NCI-H2107 treated with DMSO at 0.1 percent for 48 hours (cell line): ENCODE measurements around the gene SSBP3.

Experiments
- DNase-seq: peaks from one replicate; lab custom pipeline; 2025; ENCODE audit not compliant: unreplicated experiment; lab: John Stamatoyannopoulos, UW

The SSBP3 gene

DNA sequence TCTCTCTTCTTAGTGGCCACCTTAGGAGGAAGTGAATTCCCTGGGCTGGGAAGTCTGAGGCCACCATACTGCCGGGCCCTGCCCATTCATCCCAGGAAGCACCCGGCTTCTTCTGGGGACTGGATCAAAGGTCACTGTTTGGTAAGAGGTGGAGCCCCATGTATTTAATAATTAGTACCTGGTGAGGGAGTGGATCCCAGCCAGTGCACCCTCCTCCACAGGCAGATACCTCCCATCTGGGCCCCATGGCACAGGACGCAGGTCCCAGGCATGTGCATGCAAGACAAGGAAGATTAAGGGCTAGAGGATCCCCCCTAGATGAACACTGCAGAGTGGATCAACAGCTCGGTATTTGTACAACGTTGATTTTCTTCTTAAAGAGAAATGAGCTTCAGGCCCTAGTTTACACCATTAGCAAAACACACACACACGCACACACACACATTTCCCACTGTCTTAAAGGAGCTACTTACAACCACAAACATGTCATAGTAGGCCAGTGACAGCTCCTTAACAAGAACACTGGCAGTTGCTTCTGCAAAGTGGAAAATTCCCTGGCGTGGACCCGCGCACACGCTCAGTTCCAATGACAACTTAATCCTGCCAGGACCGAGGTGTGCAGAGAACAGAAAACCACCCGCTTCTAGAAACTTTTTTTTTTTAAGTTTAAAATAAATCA is 115.5 kb downstream of the SSBP3 start:
- no peak for DNase-seq

DNA sequence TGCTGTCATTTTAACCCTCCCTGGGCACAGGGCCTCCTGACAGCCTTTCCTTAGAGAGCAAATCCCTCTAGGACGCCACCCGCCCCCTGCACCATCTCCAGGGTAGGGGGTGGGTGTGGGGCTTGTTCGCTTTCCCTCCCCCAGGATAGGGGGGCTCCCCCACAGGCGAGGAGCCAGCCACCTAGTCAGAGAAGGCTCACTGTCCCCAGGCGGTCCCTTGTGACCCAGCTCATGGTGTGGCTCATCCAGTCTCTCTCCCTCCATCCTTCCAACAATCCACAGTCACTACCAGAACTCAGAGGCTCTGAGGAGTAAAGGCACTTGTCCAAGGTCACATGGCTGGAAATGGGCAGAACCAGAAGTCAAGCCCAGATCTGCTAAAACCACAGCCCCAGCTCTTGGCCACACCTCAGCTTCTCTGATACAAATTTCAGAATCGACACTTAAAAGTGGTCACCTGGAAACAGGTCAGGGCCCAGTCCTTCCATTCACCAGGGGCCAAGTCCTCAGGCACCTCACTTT is 116.4 kb downstream of the SSBP3 start:
- DNase-seq = no peak

DNA sequence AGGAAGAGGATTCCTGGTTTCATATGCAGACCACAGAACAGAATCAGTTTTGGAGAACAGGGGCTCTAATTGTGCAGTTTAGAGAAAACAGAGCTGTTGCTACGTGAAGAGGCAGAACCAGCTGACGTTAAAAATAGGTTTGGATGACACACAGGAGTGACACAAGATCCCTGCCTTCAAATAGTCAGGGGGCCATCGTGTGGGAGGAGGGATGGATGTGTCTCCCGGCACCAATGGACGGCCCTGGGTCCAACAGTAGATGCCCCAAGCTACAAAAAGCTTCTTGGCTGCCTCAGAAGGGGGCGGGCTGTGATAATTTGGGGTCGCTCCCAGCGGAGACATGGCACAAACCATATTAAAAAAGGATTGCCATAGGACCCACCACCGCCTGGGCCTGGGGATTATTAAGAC is 118.4 kb downstream of the SSBP3 start:
- no peak for DNase-seq

DNA sequence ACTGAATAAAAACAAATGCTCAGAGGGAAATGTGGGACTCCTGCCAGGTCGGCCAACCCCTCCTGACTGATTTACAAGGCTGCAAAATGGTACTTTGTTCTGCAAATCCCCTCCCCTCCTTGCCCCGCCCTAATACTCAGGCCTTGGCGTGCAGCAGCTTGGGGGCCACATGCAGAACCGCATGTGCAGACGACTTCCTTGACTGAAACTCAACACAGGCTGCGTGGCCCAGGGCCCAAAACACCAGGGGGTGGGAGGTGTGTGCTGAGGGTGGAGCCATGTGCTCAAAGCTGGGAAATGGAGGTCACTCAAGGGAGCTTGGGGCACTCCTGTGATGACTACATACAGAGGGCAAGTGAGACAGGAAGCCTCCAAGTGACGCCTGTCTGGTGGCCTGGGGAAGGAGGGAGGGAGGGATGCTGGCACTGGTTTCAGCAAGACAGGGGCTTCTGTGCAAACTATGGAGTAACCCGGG is 119.0 kb downstream of the SSBP3 start:
- DNase-seq = peak; percentile 41

DNA sequence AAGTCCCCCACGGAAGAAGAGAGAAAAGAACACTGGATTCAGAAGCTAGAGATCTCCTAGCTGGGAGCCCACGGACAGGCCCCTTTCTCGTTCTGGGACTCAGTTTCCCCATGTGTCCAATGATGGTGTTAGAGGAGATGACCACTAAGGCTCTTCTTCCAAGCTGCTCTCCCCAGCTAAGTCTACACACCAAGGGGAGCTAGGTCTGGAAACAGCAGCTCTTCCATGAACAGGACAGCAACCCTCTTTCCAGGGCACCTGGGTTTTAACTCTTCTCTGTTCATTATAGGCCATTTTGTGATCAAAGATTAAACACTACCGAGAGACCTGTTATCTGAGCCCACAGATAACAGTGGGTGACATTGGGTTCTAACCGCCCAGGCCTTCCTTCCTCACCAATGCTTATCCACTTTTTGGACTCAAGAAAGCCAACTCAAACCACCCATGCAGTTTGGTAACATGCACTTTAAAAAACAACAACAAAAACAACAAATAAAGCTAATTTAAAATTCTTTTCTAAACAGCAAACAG is 120.3 kb downstream of the SSBP3 start:
- no peak for DNase-seq

DNA sequence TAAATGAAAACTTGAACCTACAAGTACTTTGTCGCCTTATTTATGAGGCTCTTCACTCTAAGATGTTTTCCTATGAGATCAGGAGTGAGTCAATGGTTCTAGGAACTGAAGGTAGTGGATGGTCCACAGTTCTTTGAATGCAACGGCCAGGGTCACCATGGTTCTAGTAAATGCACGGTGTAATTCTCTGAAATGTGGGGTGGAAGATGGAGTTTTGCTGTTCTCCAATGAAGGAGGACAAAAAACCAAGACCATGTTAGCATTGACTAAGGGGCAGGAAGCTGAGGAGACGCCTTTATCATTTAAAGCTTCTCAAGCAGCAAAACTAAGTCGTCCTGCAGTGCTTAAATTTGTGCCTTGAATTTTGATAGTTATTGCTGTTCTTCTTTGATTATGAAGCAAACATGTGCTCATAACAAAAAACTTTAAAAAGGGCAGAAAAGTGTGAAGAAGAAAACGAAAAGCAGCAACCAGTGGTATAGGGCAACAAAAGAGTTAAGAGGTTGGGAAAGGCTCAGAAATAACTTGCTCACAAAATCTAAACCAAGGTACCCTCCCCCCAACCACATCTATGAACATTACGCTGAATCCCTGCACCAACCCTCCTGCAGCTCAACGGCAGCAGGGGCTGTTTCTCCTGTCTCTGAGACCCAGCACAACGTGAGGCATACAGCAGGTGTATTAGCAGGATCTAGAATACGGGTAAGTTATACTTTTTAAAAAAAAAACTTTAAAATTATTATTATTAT is 121.2 kb downstream of the SSBP3 start:
- no peak for DNase-seq

DNA sequence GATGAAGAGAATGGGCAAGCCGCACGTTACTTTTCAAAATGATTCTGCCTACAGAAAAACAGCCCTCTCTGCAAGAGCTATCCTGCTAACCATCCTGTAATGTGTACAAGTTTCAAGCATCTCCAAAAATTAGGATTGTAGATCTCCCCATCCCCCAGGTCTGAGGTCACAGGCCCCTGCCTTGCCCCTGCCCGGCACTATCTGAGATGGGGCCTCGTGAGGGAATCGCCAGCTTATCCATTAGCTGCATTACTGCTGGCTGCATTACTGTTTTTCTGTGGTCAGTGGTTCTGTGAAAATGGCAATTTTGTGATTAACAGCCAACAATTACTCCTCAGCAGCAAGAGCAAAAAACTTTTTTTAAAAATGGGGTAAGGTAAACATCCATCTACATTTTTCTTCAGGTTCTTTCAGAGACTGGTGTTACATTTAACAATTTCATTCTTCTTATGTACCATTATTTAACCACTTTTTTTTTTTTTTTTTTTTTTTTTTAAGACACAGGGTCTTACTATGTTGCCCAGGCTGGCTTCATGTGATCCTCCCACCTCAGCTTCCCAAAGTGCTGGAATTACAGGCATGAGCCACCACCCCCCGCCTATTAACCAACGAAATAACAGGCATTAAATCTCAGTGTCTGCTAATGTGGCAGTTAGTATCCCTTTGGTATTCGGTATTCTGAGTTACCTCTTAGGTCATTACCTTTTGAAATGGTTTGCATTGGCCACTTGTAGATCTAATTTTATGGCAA is 122.4 kb downstream of the SSBP3 start:
- no peak for DNase-seq

DNA sequence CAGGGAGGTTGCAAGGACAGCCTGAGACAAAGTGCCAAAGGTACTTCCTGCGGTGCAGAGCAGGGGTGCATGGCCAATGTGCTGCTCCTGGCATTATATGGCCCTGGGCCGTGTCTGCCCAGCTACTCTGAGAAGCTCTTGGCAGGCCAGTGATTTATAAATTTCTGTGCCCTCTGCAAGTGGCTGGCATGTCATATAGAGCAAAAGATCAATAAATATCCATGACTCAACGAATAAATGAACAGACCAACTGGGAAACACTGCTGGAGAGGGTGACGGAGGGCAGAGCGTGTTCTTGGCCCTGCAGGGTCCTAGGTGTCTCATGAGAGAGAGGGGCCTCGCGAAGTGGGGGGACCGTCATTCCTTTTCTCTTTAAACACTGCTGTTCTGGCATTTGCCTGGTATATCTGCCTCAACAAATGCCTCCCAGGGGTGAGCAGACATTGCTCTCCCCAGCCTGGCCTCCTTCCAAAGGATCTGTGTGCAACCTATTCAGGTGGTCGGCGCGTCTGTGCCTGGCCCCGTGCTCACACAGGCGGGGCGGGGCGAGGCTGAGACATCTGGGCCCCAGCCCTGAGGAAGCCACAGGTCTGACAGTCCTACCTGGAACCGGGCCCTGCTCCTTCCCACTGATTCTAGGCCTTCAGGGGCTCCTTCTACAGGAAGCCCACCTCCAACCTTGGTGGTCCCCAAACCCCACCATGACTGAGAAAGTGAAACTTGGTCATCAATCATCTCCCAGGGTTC is 123.9 kb downstream of the SSBP3 start:
- DNase-seq = no peak

DNA sequence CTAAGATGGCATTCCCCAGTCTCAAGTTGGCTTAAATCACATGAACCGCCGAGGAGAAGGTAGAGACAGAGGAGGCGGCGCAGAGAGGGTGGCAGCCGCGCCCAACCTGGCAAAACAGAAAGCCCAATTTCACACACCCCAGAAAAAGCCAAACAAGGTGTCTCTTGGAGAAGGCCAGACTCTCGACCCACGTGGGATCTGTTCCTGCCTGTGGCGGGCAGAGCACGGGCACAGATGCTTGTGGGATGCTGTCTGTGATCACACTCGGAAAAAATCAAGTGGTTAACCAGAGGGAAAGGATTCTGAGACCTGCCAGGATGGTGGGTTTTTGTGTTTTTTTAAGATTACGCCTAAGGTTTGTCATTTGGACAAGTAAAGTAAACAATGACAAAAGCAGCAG is 125.5 kb downstream of the SSBP3 start:
- DNase-seq = no peak

DNA sequence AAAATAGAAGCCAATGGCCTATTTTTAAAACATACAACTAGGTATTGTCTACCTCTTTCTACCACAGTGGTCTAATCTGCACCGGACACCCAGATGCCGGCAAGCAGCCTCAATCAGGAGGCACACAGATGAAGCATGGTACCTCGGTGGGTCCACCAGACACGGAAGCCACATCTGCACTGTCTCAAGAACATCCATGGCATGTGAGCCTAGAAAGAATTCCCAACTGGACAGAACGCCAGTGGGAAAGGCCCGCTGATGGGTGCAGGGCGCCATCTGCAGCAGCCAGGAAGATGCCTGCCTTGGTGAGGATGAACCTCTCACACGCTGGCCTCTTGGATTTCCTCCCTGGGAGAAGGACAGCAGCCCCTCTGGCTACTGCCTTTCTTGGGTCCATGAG is 126.7 kb downstream of the SSBP3 start:
- no peak for DNase-seq

DNA sequence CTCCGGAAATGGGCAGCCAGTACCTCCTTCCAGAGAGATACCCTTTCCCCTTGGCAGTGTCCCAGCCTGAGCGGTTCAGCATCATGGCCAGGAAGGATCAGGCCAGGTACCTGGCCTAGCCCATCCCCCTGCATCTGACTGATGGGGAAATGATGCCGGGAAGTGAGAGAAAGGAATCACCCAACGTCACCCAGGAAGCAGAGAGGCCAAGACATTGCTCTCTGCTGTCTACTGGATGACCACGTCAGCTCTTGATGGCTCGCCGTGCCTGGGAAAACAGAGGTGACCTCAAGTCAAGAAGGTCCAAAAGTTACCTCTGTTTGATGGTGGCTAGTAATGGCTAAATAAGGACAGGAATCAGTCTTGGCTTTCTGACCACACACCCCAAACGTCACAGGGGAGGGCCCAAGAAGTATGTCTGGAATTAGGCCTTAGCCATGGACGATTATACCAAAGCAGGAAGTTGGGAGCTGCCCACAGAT is 127.2 kb downstream of the SSBP3 start:
- DNase-seq = no peak

DNA sequence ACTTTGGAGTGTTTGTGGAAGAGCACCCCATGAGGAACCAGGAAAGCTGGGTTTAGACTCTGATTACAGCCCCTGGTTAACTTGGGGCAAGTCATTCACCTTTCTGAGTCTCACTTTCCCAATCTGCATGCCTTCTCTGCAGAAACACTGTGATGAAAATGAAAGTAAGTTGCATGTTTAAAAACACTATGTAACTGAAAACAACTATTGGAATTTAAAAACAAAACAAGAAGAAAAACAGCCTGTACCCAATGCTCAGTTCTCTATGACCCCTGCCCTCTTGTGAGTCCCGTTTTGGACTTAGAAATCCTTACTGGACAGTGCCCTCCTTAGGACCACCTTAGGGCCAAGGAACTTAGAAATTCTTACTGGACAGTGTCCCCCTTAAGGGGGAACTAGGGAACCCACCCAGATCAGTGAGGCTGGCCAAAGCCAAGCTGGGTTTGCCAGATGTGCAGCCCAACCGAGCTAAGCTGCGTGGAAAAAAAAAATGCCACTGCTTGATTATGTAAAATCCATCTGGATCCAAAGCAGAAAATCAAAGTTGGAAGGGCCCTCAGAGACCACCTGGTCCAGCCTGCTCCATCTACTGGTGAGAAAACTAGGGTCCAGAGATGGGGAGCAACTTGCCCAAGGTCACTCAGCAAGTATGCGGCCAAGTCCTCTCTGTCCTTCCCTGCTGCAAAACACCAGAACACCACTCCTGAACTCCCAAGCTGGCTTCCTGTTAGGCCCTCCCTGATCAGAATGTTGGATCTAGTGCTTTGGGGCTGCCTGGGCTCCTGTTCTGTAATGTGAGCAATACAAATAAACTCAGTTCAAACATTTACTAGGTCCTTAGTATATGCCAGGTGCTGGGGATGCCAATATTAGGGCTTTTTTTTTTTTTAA is 128.5 kb downstream of the SSBP3 start:
- no peak for DNase-seq

DNA sequence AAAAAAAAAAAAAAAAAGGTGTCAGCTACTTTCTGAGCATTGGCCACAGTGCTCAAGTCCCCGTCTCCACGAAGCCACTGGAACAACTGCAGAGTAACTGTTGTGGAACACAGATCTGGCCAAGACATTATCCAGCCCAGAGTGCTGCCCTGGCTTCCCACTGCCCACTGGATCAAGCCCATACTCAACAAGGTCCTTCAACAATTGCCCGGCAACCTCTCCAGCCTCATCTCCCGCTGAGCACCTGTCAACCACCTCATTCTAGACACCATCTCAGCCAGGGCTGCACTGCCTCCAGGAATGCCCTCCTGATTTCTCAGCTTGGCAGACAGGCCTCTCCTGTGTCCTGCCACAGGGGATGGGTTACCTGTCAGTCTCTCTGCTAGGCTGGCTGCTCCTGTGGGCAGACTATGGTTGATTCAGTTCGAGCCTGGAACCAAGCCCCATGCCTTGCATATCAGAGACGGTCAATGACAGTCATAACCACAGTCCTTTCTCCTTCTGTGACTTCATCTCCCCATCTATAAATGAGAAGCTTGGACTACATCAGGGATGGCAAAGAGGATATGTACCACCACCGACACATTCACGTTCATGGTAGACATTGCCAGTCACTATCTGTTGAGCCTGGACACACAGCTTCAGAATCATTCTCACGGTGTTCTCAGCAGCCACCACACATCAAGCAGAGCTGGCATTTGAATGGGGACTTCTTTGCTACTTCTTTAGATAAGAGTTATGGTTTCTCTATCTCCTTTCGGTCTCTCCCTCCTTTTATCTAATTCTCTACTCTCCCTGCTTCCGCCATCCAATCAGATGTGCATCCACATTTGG is 129.4 kb downstream of the SSBP3 start:
- no peak for DNase-seq

DNA sequence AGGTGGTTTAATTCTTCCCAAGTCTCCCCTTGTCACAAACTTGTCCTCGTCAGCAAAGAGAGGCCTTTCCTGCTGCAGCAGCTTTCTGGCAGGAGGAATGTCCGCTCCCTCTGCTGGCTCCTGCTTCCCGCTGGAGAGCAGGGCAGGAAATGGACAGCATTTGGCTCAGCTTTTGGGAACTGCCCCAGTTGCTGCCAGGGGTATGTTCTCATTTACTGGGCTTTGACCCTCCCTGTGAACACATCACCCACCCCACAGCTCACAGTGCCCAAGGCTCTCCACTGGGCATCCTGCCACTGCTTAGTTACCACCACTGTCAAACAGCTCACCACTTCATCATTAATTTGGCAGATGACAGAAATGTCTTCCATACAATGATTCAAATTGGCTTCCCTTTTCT is 130.8 kb downstream of the SSBP3 start:
- no peak for DNase-seq

DNA sequence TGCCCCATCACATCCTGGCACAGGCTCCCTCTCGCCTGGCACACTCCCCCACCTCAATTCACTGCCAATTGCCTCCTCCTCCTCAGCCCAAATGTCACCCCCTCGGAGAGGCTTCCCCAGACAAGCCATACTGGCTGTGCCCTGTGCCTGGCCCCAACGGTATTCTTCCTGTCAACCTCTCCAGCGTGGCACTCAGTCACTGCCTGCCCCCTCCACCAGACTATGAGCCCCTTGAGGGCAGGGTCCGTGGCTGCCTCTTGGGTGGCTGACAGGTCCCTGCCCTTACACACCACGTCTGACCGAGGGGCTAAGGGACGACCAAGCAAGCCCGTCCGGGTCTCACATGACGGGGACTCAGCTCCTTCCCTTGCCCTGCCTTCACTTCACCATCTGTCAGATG is 131.3 kb downstream of the SSBP3 start:
- no peak for DNase-seq

DNA sequence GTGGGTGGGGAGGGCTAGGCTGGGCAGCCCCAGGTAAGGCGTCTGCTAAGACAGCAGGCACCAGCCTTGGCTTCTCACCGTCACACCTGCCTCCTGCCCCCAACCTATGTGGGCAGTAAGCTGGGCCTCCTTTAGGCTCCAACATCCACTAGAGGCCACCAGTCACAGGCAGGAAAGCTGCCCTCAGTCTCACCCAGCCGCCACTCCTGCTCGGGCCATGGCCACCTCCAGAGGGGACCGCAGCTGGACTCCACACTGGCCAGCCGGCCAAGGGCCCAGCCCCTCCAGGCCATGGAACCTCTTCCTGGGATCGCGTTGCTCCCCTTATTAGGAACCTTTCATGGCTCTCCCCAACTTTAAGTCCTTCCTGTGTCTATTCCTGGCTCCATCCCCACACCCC is 131.7 kb downstream of the SSBP3 start:
- DNase-seq = peak; percentile 8

DNA sequence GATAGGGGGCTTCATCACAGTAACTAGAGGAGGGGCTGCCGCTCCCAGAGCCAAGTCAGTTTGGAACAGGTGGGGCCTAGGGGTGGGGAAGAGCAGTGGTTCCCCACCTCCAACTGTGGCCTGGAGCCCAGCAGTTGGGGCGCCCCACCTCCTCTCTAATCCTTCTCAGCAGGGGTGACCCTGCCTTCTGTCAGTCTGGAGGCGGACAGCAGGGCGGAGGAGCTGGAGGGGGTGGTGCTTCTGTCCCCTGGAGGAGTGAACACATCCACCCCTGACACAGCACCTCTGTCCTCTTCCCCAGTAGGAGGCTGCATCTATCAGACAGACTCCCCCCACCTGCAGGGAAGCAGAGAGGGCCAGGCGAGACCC is 132.4 kb downstream of the SSBP3 start:
- no peak for DNase-seq

DNA sequence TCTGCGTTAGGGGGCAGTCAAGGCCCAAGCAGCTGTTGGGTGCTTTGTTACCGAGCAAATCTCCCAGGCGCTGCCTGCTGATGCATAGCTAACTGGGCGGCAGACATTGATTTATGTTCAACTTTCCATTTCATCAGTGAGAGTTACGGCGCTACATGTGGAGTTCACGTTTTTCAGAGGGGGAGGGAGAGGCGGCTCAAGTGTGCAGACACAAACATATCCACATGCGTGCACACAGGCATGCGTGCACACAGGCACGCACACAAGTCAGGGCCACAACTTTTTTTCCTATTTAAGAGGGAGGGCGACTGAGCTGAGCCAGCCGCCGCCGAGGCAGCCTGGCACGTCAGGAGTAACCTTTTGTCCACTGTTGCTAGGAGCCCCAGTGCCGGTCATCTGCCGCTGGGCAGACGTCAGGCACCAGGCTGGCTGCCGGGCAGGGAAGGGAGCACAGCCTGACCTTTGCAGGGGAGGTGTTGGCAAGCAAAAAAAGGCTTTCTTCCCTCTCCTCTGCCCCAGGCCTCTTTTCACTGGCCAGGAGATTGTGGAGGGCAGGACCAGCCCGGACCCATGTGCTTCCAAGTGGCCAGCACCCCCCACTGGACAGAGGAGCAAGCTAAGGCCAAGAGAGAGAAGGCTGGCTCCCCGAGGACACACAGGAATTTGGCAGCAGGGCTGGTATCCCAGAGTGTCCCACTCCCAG is 133.0 kb downstream of the SSBP3 start:
- no peak for DNase-seq
